Kidney (tissue), 14 donors: ENCODE measurements around the gene CD4. TPM values are rescaled to one million over a fixed set of nuclear protein-coding genes. Genes with fewer than 3 reads are reported as not detected.

Experiments
- DNase-seq, 5 donors: peaks; one replicate each; pipeline ENCODE4 v3.0.0-alpha.2; 2013 to 2020
- FAIRE-seq: peaks from 2 replicates; lab custom pipeline; 2012; peaks lifted over from hg19 to GRCh38; lab: Jason Lieb, UNC
- H3K27ac ChIP-seq, 2 donors: one replicate each; pipeline ENCODE4 v1.7.0; 2013; ENCODE audit warnings: low read depth in 2 of 2, low read length in 2 of 2, inconsistent platforms in 1 of 2
- H3K27me3 ChIP-seq: one replicate; pipeline ENCODE4 v1.7.1; 2013; ENCODE audit warnings: low read length, inconsistent platforms; ENCODE audit not compliant: control insufficient read depth, insufficient read depth
- H3K36me3 ChIP-seq, 3 donors: one replicate each; pipeline versions ENCODE4 v1.7.0 to v1.7.1; 2013; ENCODE audit warnings: low read length in 3 of 3, control low read depth in 1 of 3, inconsistent platforms in 1 of 3; ENCODE audit not compliant: insufficient read depth in 3 of 3, control insufficient read depth in 2 of 3
- H3K4me1 ChIP-seq, 3 donors: one replicate each; pipeline versions ENCODE4 v1.7.0 to v1.7.1; 2013; ENCODE audit warnings: low read length in 3 of 3, inconsistent platforms in 1 of 3, low read depth in 1 of 3; ENCODE audit not compliant: control insufficient read depth in 2 of 3, insufficient read depth in 2 of 3
- H3K4me3 ChIP-seq, 3 donors: one replicate each; pipeline versions ENCODE4 v1.7.0 to v1.8.1; 2013; ENCODE audit warnings: low read length in 3 of 3, control low read depth in 1 of 3, inconsistent platforms in 1 of 3
- H3K9ac ChIP-seq, 3 donors: one replicate each; pipeline versions ENCODE4 v1.7.0 to v1.7.1; 2013; ENCODE audit warnings: low read length in 3 of 3, control low read depth in 1 of 3, inconsistent platforms in 1 of 3
- H3K9me3 ChIP-seq, 3 donors: one replicate each; pipeline versions ENCODE4 v1.7.0 to v1.7.1; 2013; ENCODE audit warnings: low read length in 3 of 3, control low read depth in 1 of 3, inconsistent platforms in 1 of 3; ENCODE audit not compliant: control insufficient read depth in 2 of 3, insufficient read depth in 1 of 3
- CTCF ChIP-seq: IDR thresholded peaks from 3 replicates; pipeline ENCODE4 v1.5.1; 2012; ENCODE audit warnings: mild to moderate bottlenecking, moderate library complexity, borderline replicate concordance; ENCODE audit not compliant: insufficient read depth; ENCODE audit errors: extremely low read depth
- intact Hi-C: fragments of 100-400 bp; cut with DNase I; formaldehyde crosslinking; loops from one replicate; pipeline ENCODE4 v1.11.1; 2022
- polyA plus RNA-seq: library from polyadenylated mRNA; stranded (reverse); fragments of 350-450 nt; fragmentation: Illumina TruSeq; extraction: RNeasy Lipid Tissue Mini Kit (QIAGEN cat#74804); gene quantifications from one replicate; pipeline ENCODE4 v1.2.3, GENCODE V29; 2014; ENCODE audit warnings: low read depth, low replicate concordance; ENCODE audit not compliant: insufficient read depth
- total RNA-seq: library from RNA; stranded (reverse); fragmentation: NEBNext Ultra II Directional; extraction: Animal tissue kit (Norgen Biotek cat#: 25700); gene quantifications from one replicate; pipeline ENCODE4 v1.2.1, GENCODE V29; 2021
- donor health status: control.
- donor health status: control.
- donor health status: control.
- donor health status: control.
- donor health status: control.
- donor health status: DM: yes; HTN: yes; CAD: no.
- donor health status: Normal renal cell carcinoma (clear cell type).

Gene CD4
- total and polyA plus RNA-seq, 2 donors from 2014 or later = 12.2 to 38.1 TPM

DNA sequence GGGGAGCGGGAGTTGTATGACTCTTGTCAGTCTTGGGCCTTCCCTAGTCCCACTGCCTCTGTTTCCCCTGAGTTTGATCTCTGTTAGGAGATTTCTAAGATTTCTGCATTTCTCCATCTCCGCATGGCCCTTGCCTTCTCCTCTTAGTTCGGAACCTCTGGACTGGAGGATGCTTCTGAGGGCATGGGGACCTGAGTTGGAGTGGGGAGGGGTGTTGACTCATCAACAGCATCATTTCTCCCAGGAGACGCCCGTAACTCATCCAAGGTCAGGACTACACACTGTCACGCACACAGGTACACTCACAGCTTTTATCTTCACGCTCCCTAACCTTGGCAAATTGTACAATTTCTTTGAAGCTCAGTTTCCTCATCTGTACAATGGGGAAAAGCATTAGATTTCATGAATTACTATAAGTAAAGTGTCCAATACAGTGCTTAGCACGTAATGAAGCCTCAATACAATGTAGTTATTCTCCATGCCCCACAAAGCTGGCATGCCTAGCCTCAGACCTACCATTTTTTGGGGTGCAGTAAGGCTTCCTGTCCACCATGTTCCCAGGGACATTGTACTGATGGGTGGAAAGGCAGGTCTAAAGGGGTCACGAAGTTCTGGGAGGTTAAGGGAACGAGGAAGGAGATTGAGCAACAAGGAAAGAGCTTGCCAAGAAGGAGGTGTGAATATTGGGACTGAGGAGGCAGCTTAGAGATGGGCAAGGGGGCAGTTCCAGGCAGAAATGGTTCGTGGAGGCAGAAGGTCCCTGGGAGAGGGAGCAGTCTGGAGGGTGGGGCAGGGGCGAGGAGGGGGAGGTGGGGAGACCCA is 17.6 kb upstream of the CD4 start:
- H3K9me3 ChIP-seq = no peaks in the 10 kb centered on the region
- peaks cover 2 to 14% (median 9%) of the 10 kb centered on the region in 3 donors for H3K4me1 ChIP-seq
- no peaks in the 10 kb centered on the region for H3K27me3 ChIP-seq
- DNase-seq (no peak), FAIRE-seq (no peak)
- intact Hi-C loops = no loop called here
- no peak overlapping the region for H3K4me3 ChIP-seq
- H3K9ac ChIP-seq = no peak overlapping the region
- H3K36me3 ChIP-seq = peaks cover 0 to 4% (median 4%) of the 10 kb centered on the region in 3 donors
- no peak for TF ChIP-seq CTCF
- no peak overlapping the region for H3K27ac ChIP-seq

DNA sequence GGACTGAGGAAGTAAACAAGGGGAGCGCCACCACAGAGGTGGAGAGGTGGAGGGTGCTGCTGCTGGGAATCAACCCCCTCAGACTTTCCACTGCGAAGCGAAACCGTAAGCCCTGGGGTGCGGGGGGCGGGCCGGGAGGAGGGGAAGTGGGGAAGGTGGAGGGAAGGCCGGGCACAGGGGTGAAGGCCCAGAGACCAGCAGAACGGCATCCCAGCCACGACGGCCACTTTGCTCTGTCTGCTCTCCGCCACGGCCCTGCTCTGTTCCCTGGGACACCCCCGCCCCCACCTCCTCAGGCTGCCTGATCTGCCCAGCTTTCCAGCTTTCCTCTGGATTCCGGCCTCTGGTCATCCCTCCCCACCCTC is 17.0 kb upstream of the CD4 start, which contains the start of gene LAG3:
Gene LAG3 (plus strand): TSS at position 190 of the 365 bp plus-strand sequence. CDS start 333 bp downstream, outside the sequence.
- Histone ChIP-seq H3K4me1 (peaks cover 2 to 14% (median 9%) of the 10 kb centered on the region in 3 donors), H3K4me3 (no peak within 1 kb of the TSS), H3K36me3 (peaks cover 0 to 4% (median 4%) of the 10 kb centered on the region in 3 donors), H3K27me3 (no peaks in the 10 kb centered on the region), H3K9me3 (no peaks in the 10 kb centered on the region), H3K27ac (no peak within 1 kb of the TSS), H3K9ac (no peak within 1 kb of the TSS)
- DNase-seq (no peak), FAIRE-seq (no peak)
- no peak for TF ChIP-seq CTCF
- intact Hi-C loops = no loop called here

DNA sequence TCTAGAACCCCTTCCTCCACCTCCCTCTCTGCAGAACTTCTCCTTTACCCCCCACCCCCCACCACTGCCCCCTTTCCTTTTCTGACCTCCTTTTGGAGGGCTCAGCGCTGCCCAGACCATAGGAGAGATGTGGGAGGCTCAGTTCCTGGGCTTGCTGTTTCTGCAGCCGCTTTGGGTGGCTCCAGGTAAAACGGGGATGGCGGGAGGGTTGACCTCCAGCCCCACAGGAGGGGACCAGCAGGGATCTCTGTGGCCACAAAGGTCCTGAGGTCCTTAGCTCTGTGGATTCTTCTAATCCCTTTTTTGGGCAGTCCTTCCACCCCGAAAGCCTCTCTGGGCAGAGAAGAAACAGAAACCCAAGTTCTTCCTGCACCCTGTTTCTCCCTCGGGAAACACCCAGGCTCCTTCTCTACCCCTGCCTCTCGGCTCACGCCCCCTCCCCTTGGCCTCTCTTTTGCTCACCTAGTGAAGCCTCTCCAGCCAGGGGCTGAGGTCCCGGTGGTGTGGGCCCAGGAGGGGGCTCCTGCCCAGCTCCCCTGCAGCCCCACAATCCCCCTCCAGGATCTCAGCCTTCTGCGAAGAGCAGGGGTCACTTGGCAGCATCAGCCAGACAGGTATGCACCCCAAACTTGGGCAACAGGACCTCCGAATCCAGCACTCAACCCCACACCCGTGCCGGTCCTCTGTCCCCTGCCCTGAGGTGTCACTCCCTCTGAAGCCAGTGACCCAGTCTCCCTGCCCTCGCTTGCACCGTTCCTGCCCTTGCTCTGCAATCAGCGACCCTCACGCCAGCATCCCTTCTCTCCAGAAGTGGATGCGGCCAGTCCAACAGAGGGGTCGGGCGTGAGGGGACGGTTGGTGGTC is 16.4 kb upstream of the CD4 start:
- H3K36me3 ChIP-seq = peaks cover 0 to 4% (median 4%) of the 10 kb centered on the region in 3 donors
- H3K27me3 ChIP-seq = no peaks in the 10 kb centered on the region
- H3K9me3 ChIP-seq = no peaks in the 10 kb centered on the region
- H3K9ac ChIP-seq = no peak overlapping the region
- no peak for DNase-seq
- FAIRE-seq = no peak
- H3K4me1 ChIP-seq = peaks cover 2 to 11% (median 10%) of the 10 kb centered on the region in 3 donors
- H3K4me3 ChIP-seq = no peak overlapping the region
- TF ChIP-seq CTCF = no peak
- no peak overlapping the region for H3K27ac ChIP-seq
- intact Hi-C loops = no loop called here
